Activated T-cell treated with anti-CD3 and anti-CD28 coated beads for 1 hour (primary cell): ENCODE data around the gene RPL36AL.
"Not testable (repeated sequence)": the region's sequence is repeated elsewhere in the genome, so short reads cannot be mapped to it uniquely, and the experiment has no call there.

Source experiments
- DNase-seq: peaks from one replicate; pipeline ENCODE4 v3.0.0-alpha.2; 2020; ENCODE audit warnings: low read depth

The RPL36AL gene

GRCh38 chr14:49619273-49619672, 1.2 kb downstream of the RPL36AL start:
- DNase-seq: not testable (repeated sequence)

DNA sequence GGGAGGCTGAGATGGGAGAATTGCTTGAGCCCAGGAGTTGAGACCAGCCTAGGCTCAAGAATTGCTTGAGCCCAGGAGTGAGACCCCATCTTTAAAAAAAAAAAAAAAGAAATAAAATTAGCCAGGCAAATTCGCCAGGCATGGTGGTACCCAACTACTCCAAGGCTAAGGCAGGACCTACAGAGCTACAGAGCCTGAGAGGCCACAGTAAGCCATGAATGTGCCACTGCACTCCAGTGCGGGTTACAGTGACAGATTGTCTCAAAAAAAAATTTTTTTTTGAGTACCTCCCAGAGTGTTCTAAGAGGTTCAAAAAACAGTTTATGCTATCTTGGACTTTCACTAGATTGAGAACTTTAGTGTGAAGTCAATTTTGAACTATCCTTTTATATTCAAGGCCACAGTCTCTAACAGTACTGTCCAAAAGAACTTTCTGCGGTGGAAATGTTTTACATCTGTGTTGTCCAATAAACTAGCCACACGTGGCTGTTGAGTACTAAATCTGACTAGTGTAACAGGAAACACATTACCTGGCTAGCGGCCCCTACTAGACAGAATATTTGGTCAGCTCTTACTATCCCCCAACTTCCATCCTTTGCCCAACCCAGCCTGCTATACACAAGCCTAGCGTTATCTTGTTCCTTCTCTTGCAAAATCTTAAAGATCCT, 2.4 kb downstream of the RPL36AL start:
- DNase-seq: no peak

DNA sequence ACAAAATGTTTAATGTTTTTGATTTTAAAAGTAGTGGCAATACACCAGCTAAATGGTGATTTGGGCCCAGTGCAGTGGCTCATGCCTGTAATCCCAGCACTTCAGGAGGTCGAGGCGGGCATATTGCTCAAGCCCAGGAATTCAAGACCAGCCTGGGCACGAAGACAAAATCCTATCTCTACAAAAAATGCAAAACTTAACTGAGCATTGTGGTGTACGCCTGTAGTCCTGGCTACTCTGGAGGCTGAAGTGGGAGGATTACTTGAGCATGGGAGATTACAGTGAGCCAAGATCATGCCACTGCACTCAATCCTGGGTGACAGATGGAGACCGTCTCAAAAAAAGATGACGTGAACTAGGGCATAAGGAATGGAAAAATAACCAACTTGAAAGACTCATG, 4.7 kb downstream of the RPL36AL start:
- DNase-seq: no peak

GRCh38 chr14:49614196-49614595, 6.2 kb downstream of the RPL36AL start:
- no peak for DNase-seq

- no peak for DNase-seq
These were observed 7.8 kb downstream of the RPL36AL start for GRCh38 chr14:49612671-49613070.

GRCh38 chr14:49612251-49612650, 8.2 kb downstream of the RPL36AL start:
- no peak for DNase-seq

DNA sequence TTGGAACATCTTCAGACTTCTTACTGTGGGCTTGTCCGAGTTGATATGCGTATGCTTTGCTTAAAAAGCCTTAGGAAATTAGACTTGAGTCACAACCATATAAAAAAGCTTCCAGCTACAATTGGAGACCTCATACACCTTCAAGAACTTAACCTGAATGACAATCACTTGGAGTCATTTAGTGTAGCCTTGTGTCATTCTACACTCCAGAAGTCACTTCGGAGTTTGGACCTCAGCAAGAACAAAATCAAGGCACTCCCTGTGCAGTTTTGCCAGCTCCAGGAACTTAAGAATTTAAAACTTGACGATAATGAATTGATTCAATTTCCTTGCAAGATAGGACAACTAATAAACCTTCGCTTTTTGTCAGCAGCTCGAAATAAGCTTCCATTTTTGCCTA, 12.8 kb downstream of the RPL36AL start:
- no peak for DNase-seq

DNA sequence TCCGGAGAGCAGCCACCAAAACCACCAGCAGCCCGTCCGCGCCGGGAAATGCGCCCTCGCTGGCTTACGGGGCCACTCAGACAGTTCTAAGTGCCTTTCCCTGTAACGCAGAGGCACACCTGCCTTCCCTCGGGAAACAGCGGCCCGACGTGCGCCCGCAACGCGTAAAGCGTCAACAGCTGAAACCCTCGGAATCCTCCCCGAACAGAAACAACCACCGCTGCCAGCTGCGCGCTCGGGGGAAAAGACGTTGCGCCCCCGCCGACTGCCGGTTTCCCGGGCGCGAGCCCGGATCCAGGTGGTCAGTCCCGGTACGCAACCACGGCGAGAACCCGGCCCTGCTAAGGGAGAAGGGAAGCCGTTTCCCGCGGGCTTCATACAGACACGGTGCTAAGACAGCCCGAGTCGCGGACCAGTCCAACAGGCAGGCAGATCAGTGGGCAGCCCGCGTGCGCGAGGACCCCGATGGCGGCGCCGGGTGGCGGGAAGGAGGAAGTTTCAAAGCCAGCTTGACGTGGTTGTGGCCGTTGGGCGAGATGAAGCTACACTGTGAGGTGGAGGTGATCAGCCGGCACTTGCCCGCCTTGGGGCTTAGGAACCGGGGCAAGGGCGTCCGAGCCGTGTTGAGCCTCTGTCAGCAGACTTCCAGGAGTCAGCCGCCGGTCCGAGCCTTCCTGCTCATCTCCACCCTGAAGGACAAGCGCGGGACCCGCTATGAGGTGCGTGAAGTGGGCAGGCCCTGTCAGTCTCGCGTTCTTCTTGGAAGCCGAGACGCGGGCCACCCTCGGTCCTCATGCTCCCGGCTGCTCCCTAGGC, 21.7 kb downstream of the RPL36AL start, which contains the start of gene LRR1:
Gene LRR1 (plus strand): TSS at position 456 of the 816 bp plus-strand sequence. CDS start 81 bp downstream, at position 537.
- peak; percentile 80 for DNase-seq

DNA sequence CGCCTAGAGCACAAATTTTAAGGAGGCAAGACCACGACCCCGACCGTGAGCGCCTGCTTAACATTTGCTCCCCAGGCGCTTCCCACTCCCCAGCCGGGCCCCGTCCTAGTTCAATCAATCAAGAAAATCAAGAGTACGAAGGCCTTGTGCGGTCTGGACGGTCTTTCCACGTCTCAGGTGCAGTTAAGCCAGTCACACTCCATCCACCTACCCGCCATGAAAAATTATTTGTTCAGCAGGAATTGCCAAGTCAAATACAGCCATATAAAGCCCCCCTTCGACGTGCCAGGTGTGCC, 22.3 kb downstream of the RPL36AL start:
- no peak for DNase-seq

DNA sequence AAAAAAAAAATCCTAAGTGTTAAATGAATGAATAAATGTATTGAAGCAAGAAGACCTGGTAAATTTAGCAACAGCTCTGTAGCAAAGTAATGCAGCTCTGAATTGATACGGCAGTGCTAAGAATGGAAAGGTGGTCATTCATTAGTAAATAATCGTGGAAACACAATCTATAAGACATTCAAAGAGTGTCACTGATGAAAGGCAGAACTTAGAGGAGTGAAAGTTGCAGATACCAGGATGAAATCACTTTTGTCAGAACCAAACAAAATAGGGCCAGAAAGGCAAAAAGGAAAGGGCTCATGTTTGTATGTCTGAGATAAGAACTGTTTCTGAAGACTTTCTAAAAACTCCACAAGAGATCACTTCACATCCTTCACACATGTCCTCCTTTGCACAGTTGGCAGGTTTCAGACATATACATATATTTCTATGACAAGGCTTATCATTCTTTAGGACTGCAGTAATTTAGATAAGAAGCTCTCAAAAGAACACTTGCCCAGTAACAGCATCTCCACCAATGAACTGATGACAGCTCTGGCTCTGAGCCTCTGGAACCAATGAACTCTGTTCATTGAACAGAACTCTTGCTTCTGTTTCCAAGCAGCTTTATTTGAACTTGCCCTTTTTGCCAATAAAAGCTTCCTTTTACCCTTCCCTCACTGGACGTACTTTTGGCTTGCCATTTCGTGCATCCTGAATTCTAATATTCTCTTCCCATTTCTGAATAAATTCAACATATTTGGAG, 25.9 kb downstream of the RPL36AL start:
- DNase-seq: no peak

DNA sequence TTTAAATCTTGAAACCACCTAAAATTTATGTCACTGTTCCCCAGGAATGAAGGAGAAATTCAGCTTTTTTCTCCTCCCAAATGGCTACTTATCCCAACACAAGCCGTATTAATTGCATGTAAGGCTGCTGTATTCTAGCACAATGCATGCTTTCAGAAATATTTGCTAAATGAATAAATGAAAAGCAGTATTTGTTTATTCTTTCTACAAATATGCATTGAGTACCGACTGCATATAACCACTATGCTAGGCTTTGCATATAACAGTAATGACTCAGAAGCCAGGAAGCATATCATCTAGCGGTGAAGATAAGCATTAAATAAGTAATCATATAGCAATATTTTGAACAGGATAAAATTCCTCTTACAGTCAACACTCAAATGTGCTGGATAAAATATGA, 27.4 kb downstream of the RPL36AL start:
- no peak for DNase-seq

DNA sequence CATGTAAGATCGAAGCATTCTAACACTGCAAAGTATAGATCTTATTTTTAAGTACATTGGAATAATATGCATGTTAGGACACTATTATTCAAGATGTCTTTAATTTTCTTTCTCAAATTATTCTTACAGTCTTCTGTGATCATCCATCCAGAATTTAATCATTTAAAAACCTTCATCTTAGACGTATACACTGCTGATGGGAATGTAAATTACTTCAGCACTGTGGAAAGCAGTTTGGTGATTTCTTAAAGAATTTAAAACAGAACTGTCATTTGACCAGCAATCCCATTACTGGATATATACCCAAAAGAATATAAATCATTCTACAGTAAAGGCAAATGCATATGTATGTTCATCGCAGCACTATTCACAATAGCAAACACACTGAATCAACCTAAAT, 31.0 kb downstream of the RPL36AL start:
- DNase-seq: no peak

- DNase-seq: peak; percentile 18
These were observed 33.6 kb downstream of the RPL36AL start for GRCh38 chr14:49586673-49587460.

GRCh38 chr14:49585803-49586672, 34.4 kb downstream of the RPL36AL start, which contains the start of gene RPS29:
TSS of gene RPS29 (minus strand) at chr14:49586380. CDS start at chr14:49586346, 34 bp downstream.
- peak; percentile 97 for DNase-seq

GRCh38 chr14:49584981-49585640, 35.3 kb downstream of the RPL36AL start:
- DNase-seq: not testable (repeated sequence)

DNA sequence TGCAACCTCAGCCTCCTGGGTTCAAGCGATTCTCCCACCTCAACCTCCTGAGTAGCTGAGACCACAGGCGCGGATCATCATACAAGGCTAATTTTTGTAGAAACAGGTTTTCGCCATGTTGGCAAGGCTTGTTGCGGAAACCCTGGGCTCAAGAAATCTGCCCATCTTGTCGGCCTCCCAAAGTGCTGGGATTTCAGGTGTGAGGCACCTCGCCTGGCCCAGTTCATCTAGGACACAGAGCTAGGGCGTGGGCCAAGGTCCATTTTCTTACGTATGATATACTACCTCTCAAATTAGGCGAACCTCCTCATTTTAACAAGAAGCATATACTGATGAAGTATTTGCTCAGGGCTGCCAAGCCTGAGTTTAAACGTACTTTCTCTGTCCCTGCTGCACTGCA, 36.4 kb downstream of the RPL36AL start:
- no peak for DNase-seq

DNA sequence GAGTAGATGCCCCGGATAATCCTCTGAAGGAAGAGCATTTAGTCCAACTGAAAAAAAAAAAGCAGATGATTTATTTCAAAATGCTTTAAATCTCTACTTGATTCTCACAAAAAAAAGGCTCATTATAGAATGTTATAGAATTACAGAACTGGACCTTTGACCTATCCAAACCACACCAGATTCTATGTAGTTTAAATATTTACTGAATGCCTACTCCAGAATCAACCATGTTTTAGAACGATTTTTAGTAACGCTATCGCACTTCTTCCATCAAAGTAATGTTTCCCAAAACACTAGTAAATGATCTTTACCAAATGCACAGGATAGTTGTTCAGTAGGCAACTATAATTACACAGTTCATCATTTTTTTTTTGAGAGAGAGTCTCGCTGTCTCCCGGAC, 36.8 kb downstream of the RPL36AL start:
- no peak for DNase-seq

DNA sequence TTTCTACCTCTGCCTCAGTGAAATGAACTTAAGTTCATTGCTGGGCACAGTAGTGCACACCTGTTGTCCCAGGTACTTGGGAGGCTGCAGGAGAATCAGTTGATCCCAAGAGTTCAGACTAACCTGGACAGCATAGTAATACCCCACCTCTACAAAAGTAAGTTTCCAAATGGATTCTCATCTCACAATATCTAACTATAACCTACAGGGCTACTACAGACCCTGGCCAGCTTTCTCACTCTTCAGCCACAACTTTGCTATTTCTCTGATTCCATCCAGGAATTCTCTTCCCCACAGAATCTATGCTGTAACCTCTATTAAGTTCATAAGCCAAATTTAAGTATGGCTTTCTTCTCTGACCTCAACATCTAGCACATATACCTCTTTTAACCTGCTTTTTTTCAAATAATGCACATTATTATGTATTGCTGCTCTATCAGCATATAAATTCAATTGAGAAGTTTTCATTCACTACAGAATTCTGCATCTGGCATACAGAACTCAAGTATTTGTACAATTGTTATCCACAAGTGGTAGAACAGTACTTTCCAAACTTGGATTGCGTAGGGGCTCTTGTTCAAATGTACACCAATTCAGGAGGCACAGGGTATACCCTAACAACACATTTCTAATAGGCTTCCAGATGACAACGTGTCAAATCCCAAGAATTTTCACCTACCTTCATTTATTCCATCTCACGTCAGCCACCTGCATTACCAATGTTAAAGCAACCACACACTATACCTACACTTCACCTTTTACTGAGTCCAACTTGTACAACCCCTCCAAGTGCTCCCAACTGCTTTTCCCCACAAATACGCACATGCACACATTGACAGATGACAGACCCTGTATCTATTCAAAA, 38.1 kb downstream of the RPL36AL start:
- no peak for DNase-seq
